HUES6 (cell line): ENCODE data around the gene ANKRD63.
A peak's percentile ranks its signal among the peaks of the same experiment; 100 is the strongest.

Experiments used
- H3K27ac ChIP-seq: 2 replicates; pipeline ENCODE4 v1.7.0; 2013; ENCODE audit warnings: low read depth, mild to moderate bottlenecking, low read length, inconsistent platforms
- H3K27me3 ChIP-seq: 2 replicates; pipeline ENCODE4 v1.6.1; 2013; ENCODE audit warnings: low read length; ENCODE audit not compliant: control insufficient read depth, insufficient read depth
- H3K36me3 ChIP-seq: 2 replicates; pipeline ENCODE4 v1.6.1; 2013; ENCODE audit warnings: low read length; ENCODE audit not compliant: control insufficient read depth, insufficient read depth
- H3K4me1 ChIP-seq: 2 replicates; pipeline ENCODE4 v1.6.1; 2013; ENCODE audit warnings: low read length; ENCODE audit not compliant: control insufficient read depth, insufficient read depth
- H3K4me3 ChIP-seq: 2 replicates; pipeline ENCODE4 v1.5.1; 2013; ENCODE audit warnings: low read depth, low read length
- H3K9ac ChIP-seq: one replicate; pipeline ENCODE4 v1.6.1; 2013; ENCODE audit warnings: mild to moderate bottlenecking, low read length
- H3K9me3 ChIP-seq: 2 replicates; pipeline ENCODE4 v1.6.1; 2013; ENCODE audit warnings: low read depth, low read length; ENCODE audit not compliant: control insufficient read depth, insufficient read depth

ANKRD63 gene

GRCh38 chr15:40239404-40239692 is 43.5 kb downstream of the ANKRD63 start:
- Histone ChIP-seq H3K9ac (no peak overlapping the region), H3K9me3 (no peaks in the 10 kb centered on the region), H3K27me3 (peaks cover 18% of the 10 kb centered on the region; the same call in 1 of the 2 replicates), H3K4me3 (peak overlapping the region; percentile 51), H3K4me1 (peaks cover 22% of the 10 kb centered on the region), H3K36me3 (no peaks in the 10 kb centered on the region), H3K27ac (no peak overlapping the region)

DNA sequence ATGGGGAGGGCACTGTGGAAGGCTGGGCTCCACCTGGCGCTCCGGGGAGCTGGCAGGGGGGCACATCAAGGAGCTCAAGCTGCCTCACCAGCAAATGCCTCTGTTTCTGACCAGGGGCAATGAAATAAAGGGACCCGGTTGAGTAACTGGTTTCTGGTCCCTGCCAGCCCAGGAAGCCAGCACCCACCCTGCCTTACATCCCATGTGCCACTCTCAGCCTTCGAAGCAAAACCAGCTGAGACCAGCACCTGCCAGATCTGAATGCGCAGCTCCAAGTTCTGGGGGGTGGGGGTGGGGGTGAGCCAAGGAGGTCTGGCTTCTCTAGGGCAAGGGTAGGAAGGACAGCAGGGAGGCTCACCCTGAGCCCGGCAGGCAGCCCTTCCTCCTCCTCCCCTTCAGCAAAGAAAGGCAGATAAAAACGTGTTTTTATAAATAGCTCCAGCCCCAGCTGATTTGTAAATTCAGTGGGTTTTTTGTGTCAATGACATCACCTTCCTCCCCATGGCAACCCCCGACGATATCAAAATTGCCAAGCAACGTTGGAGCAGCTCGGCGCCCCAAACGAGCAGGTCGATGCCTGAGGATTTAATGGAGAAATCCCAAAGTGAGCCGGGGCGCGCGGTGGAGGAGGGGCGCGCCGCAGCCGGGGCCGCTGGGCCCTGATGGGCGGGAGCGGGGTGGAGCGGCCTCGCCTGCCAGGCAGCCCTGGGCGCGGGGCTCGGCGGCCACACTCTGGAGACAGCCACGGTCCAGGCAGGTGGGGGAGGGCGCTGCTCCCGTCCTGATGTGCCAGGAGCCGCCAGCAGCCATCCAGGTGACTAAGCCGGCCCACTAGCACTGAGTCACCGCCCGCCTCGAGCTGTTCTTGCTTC is 44.1 kb downstream of the ANKRD63 start, which contains the start of gene PAK6:
TSS of gene PAK6 (plus strand) at position 532 of the 872 bp plus-strand sequence. CDS start 25,723 bp downstream, outside the sequence.
- peak within 1 kb of the TSS; percentile 42 for H3K9ac ChIP-seq
- H3K4me3 ChIP-seq, result peak within 1 kb of the TSS; percentile 51

GRCh38 chr15:40235201-40235885 is 47.5 kb downstream of the ANKRD63 start:
- H3K36me3 ChIP-seq, result peaks cover 20% of the 10 kb centered on the region
- H3K27me3 ChIP-seq, result peaks cover 18% of the 10 kb centered on the region; the same call in 1 of the 2 replicates
- no peak overlapping the region for H3K27ac ChIP-seq
- H3K9ac ChIP-seq, result no peak overlapping the region
- H3K9me3 ChIP-seq, result no peaks in the 10 kb centered on the region
- peaks cover 22% of the 10 kb centered on the region for H3K4me1 ChIP-seq
- no peak overlapping the region for H3K4me3 ChIP-seq

More for the DNA sequence above, 44.1 kb downstream of the ANKRD63 start, which contains the start of gene PAK6:
- Histone ChIP-seq H3K27ac (no peak within 1 kb of the TSS), H3K4me1 (peaks cover 22% of the 10 kb centered on the region), H3K27me3 (peaks cover 18% of the 10 kb centered on the region; the same call in 1 of the 2 replicates), H3K36me3 (no peaks in the 10 kb centered on the region), H3K9me3 (no peaks in the 10 kb centered on the region)

- Histone ChIP-seq H3K27me3 (peaks cover 13% of the 10 kb centered on the region; the same call in 1 of the 2 replicates), H3K9ac (no peak overlapping the region), H3K4me3 (no peak overlapping the region), H3K36me3 (peaks cover 23% of the 10 kb centered on the region), H3K9me3 (no peaks in the 10 kb centered on the region), H3K27ac (no peak overlapping the region), H3K4me1 (peaks cover 20% of the 10 kb centered on the region)
Observed at GRCh38 chr15:40234783-40235182, 48.1 kb downstream of the ANKRD63 start.

DNA sequence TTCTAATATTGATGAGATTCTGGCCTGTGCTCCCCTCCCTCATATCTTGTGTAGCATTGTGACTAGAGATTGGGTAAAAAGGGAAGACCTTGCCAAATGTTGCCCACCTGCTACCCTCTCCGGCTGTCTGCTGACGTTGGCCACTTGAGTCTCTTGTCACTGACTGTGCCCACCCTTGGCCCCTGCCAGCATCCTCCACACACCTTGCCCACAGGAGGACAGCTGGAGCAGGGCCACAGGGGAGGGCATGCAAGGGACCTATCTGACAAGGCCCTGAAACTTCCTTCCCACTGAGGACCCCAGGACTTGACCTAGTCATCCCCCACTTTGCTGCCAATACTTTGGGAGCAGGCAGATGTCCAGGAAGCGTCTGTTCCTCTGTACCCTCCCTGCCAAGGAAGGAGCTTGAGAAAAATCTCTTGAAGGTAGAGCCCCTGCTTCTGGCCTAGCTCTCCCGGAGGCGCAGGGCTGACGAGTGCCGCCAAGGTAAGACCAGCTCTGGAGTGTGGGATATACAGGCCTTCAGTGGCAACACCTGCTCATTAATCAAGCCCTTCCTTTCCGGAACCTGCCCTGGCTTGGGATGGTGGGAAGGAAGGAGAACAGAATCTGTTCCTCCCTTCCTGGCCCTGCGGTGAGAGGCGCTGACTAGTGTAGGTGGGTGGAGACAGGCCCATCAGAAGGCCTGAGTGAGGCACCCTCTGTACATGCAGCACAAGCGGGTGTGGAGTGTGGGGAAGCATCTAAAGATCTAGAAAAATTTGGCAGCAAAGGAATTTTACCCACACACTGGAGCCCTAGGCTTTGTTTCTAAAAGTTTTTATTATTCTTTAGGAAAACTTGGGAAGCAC is 48.9 kb downstream of the ANKRD63 start:
- no peaks in the 10 kb centered on the region for H3K9me3 ChIP-seq
- H3K4me1 ChIP-seq, result peaks cover 14% of the 10 kb centered on the region
- peaks cover 31% of the 10 kb centered on the region for H3K36me3 ChIP-seq
- H3K4me3 ChIP-seq, result no peak overlapping the region
- H3K9ac ChIP-seq, result no peak overlapping the region
- H3K27ac ChIP-seq, result no peak overlapping the region
- peaks cover 13% of the 10 kb centered on the region; the same call in 1 of the 2 replicates for H3K27me3 ChIP-seq

DNA sequence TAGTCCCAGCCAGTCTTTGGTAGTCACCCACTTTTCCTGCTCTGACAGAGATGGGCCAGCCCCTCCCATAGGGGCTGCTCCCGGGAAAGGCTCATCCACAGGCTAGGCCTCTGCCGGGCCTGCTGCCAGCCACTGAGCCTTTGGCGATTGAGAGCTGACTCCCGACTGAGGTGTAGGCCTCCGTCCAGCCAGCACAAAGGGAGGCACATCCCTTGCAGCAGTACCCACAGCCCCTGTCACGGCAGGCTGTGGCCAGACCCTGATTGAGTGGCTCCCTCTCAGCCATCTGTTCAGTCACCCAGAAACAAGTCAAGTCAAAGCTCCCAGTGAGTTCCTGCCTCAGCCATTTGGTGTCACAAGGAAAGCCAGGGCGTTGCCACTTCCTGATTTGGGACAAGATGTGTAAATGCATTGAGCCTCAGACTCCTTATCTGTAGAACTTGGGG is 50.2 kb downstream of the ANKRD63 start:
- Histone ChIP-seq H3K4me1 (peaks cover 5% of the 10 kb centered on the region; the same call in 1 of the 2 replicates), H3K4me3 (no peak overlapping the region), H3K27me3 (0 out of 2 replicates have a peak, but pooled peaks cover under 1% of the 10 kb centered on the region), H3K9me3 (no peaks in the 10 kb centered on the region), H3K9ac (no peak overlapping the region), H3K36me3 (peaks cover 42% of the 10 kb centered on the region), H3K27ac (no peak overlapping the region)
